Kidney tubule cell (primary cell): Measurements from ENCODE around the gene BDKRB2.

Experiments used
- DNase-seq: peaks from one replicate; pipeline ENCODE4 v3.0.0-alpha.2; 2018; ENCODE audit warnings: low spot score

Gene BDKRB2

DNA sequence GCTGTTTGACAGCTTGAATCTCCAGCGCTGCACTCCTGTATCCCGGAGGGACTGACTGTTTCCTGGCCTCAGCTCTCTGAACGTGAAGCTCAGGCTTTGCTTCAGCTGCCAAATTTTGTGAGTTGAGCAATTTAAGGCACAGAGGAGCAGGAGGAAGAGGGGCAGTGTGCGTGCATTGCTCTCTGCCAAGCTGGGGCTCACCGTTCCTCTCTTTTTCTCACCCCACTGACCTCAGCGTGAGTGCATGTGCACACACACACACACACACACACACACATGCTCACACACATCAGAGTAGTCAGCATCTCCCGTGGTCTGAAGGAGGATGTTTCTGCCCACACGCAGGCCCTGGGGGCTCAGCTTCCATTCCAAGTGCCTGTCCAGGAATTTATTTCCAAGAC is 27.8 kb upstream of the BDKRB2 start:
- no peak for DNase-seq

DNA sequence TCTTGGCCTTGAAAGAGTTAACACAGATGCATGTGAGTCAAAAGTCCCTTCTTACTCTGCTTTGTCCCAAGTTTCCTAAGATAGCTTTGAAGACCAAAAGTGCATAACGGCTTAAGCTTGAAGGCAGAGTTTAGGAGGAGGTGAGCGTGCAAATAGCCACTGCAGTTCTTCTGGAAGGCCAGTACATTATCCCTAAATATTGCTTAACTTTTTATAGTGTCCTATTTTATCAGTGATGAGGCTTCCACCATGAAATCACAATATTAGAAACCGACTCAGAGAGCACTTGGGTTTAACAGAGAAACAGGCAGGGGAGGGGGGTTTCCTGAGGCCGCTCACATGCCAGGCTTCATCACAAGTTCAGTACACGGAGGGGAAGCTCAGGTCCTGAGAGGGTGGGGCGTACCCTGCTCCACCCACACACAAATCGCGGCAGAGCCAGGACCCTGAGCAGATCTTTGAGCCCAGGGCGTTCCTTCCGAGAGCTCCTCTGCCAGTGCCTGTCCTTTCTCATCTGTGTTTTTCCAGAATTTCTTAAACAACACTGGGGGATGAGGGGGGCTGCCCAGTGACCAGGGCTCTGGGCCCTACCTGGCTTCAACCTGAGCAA is 26.8 kb upstream of the BDKRB2 start:
- DNase-seq: no peak

DNA sequence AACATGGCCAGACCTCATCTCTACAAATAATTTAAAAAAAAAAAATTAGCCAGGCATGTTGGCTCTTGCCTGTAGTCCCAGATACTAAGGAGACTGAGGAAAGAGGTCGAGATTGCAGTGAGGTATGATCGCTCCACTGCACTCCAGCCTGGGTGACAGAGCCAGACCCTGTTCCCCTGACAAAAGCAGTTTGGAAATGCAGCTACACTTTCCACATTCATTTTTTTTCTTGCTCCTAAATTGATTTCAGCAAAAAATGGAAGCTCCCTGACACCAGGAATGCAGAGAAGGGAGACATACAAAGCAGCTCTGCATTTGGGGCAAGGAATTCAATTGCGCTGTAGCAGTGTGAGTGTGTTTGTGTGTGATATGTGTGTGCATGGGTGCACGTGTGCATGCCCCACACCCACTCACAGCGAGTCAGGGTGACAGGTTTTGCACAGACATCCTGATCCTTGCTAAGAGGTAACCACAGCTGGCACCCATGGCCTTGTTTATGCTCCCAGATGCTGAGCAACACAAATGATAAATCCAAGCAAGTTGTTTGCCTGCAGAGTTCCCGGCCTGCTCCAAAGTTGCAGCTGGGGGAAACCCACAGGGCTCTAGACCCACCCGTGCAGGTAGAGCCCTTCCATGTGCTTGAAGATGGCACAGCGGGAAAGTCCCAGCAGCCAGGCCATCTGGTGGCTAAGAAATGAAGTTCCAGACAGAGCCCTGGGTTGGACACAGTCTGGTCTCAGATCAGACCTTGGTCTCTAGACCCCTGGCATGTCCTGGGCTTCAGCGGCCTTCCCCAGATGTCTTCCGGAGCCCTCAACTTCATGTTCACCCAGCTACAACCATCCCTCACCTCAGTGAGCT is 25.9 kb upstream of the BDKRB2 start:
- DNase-seq: no peak

DNA sequence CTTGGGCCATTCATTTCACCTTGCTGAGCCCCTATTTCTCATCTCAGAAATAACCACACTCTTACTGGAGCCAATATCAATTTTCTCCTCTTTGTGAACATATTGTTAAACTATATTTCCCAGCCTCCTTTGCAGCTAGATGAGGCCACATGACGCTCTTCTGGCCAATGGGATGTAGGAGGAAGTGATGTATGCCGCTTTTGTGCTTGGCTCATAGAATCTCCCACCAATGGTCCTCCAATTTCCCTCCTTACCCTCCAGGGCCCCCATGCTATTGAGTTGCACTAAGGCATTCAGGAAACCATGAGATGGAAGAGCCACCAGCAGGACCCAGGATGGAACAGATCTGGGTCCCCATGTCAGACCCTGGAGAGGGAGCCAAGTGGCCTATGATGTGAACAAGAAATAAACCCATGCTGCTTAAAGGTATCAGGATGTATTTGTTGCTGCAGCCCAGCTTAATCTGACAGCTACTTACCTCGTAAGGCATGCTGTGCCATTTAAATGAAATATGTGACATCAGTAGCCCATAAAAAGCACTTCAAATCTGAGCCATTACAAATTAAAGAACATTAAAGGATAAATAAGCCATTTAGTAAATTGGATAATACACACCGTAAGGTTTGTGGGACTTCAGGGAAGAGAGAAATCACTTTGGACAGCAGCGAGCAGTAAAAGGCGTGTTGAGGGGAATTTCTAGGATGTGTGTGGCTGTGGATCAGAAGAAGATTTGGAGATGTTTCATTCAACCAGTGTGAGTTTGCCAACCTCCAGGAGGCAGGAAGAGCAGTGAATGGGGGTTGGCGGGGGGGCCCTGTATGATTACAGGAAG is 24.4 kb upstream of the BDKRB2 start:
- no peak for DNase-seq

DNA sequence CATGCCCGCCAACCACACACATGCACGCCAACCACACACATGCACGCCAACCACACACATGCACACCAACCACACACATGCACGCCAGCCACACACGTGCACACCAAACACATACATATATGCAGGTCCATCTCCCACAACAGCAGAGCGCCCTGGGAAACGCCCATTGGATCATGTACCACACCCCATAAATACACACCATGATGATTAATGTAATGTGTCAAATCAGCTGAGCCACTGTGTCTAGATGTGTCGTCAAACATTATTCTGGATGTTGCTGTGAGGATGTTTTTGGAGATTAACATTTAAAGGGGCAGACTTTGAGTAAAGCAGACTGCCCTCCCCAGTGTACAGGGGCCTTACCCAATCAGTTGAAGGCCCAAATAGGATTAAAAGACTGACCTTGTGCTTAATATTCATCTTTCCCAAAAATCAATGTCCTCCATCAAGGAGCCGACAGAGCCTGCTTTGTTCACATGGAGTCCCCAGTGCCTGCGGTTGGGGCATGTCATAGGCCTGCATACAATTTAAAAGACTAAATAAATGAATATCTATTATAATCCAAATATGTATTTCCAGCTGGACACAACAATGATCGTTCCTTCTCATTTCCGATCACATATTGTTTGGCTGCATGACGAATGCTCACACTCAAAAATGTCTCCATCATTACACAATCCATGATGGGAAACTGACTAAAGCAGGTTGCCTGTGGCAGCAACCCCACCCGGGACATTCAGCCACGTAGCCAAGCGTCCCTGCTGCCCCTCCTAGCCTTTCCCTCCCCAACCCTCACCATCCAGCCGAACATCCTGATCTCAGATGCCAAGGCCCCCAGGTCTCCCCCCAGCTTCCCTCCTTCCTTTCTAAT is 23.2 kb upstream of the BDKRB2 start:
- DNase-seq: no peak

DNA sequence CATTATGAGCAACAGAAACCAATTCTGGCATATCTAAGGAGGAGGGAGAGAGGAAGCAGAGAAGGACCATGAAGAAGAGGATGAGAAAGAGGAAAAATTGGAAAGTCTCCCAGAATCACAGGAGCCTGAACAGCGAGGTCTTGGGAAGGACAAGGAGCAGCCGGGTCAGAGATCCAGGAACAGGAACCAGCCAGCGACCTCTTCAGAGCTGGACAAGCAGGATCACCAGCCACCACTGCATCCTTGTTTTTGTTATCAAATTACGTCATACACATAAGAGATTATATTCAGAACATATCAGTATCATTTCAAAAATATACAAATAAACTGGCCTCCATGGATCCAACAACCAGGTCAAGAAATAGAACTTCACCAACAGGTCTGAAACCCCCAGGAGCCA is 22.1 kb upstream of the BDKRB2 start:
- DNase-seq: no peak

DNA sequence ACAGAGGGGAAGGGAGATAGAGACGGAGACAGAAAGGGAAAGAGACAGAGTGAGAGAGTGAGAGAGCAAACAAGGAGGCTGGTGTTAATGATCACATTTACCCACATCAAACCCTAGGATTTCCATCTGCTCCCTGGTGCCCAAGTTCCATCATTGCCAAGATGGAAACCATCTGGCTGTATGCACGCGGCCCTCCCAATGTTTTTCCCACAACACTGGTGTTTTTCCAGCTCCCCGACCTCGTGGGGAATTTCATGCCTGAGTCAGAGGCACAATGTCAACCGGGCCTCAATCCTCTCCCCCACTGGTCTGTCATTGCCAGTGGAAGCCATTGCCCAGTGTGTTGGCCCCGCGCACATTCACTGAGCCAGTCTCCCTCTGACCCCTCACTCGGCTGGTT is 19.9 kb upstream of the BDKRB2 start:
- no peak for DNase-seq

DNA sequence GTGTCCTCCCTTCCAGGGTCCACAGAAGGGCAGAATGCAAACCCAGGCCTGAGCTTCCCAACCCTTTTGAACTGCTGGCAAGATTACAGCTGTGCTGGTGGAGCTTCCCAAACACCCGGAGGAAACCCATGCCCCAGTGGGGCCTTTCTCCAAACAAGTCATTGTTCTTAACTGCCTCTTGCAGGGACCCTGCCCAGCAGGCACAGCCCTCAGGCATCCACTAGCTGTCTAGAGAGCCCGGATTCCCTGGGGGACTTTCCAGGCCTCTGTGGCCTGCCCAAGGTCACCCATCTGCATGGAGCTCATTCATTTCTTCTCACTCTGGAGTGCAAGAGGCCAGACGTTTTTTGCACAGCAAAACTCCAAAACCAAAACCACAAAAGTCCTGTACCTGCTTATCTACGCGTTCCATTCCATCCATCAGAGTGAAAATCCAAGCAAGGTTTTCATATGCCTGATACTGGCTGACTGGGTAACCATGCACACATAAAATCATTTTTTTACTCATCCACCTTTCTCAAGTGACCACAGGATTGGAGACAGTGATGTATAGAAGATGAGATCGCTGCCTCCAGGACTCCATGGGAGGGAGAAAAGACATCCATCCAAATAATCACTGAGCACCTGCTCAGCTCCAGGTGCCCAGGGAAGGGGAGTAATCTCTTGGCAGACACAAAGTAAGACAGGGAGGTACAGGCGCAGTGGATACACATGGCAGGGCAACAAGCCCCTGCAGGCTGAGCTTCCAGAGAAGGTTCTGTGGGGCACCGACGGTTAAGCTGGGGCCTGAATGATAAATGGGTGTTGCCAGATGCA is 17.2 kb upstream of the BDKRB2 start:
- DNase-seq: no peak

DNA sequence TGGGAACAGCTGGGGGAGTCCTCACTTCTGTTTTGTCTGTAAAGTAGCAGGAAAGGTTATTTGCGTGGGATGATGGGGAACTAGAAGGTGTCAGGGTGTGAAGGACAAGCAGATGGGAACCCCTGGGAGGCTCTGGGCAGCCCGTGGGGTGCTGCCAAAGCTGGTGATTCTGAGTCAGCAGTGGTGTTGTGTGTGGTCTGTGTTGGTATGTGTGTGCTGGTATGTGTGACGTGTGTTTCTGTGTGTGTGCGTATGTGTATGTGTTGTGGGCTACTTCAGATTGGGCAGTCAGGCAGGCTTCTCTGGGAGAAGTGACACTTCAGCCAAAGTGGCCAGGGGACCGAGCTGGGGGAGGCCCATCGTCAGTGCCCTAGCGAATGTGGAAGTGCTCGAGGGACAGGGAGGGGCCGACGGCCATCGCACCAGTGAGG is 15.3 kb upstream of the BDKRB2 start:
- DNase-seq: peak; percentile 13

DNA sequence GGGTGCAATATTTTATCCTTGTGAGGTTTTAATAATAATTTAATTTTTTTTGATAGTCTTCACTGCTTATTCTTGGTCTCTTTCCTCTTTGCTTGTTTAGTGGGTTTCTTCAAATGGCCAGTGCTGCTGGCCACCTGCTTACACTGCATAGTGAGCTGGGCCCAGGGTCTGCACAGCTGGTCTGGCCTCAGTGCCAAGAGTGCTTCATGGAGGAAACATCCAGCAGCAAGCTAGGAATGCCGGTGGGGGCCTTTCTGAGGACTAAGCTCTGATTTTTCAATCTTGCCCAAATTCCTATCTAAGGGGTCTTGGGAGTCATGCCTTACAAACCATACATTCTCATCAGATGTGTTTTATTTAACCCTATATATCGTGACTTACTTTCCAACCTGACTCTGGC is 13.3 kb upstream of the BDKRB2 start:
- DNase-seq: no peak

DNA sequence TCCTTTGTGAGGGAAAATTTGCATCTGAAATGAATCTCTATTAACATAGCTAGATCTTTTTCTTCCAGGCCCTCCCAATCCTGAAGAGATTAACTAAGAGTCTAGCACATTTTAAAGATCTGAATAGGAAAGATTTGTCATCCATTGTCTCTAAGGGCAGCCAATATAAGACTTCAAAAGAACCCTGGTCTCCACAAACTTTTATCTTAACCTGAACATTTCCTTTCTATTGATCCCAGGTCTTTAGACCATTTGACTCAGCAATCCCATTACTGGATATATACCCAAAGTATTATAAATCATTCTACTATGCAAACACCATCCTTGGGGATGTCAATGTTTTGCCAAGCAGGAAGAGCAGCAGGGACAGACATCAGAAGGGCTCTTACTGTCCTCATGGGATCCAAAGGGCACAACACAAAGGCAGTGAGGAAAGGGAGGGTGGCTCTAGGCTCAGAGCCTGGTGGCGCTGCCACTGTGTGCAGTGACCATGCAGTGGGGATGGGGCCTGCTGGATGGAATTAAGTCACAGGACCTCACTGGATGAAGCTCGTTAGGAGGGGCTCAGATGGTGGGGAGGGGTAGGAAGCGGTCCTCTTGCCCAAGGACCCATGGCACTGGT is 12.7 kb upstream of the BDKRB2 start:
- no peak for DNase-seq

DNA sequence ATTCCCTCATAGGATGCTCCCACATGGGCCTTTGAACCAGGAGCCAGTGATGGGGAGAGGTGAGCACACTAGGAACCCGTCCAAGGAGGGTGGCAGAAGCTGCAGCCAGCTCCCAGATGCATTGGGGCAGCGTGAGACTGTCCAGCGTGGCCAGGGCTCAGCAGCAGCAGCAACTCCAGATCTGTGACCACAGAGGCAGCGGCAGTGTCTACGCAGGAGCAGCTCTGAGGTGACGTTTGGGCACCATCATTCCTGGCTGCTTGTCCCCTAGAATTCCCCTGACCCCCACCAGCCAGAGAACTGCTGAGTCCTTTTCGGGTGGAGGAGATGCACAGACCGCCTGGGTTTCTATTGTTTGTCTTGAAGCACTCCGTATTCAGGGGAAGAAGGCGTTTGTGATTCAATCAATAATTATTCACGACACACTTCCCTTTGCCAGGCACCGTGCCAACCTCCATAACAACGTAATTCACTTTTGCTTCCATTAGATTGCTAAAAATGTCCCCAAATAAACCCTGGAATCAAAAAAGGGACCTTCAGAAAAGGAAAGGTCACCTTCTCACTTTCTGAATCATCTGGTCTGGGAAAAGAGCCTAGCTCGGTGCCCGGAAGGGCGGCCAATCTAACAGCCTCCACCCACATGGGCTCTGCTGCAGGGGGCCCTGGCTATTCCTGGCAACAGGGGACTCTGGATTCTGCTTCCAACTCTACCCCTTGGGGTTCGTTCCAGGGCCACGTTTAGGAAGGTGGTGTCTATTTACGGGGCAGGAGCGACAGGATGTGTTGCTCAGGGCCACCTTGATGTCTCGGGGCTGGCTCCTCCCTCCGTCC is 11.4 kb upstream of the BDKRB2 start:
- no peak for DNase-seq

DNA sequence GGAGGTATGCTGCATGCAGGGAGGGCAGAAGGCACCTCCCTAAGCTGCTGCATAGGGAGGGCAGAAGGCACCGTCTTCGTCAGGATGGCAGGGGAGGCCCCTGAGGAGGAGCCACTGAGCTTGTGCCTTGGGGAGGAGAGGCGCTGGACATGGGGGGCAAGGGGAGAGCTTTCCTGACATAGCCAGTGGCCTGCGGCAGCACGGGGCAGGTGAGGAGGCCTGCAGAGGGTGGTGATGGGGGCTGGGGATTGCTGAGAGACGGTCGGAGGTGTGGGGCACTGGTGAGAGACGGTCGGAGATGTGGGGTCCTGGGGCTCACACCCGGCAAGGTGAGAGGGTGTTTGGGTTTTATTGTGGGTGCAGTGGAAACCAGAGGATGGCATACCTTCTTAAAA is 10.4 kb upstream of the BDKRB2 start:
- DNase-seq: no peak

DNA sequence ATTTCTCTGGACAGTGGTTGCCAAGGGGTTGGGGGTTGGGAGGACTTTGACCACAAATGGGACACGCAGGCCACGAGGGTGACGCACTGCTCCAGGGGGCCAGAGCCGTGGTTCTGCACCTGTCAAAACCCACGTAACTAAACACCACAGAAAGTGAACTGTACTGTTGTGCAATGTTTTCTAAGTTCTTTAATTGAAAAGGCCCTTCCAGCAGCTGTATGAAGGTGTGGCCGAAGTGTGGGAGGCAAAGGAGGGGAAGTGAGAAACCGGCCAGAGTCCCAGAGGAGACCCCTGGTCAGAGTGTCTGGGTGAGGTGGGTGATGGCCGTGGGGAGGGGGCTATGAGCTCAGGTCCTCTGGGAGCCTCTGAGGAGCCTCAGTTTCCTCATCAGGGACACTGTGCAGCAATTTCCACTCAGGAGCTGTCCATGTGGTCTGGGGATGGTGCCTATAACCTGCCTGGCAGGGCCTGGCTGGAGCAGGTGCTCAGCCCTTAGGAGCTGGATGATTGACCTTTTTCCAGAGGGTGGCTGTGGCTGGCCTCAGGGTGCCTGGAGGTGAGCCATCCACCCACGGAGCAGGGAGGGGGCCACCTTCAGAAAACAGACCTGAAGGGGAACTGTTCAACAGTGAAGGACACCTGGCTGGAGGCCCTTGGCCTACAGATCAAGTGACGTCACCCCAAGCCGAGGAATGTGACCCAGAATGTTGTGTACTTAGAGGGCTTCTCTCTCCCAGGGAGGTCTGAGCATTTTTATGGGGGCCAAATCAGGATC is 9.8 kb upstream of the BDKRB2 start:
- DNase-seq: peak; percentile 37

DNA sequence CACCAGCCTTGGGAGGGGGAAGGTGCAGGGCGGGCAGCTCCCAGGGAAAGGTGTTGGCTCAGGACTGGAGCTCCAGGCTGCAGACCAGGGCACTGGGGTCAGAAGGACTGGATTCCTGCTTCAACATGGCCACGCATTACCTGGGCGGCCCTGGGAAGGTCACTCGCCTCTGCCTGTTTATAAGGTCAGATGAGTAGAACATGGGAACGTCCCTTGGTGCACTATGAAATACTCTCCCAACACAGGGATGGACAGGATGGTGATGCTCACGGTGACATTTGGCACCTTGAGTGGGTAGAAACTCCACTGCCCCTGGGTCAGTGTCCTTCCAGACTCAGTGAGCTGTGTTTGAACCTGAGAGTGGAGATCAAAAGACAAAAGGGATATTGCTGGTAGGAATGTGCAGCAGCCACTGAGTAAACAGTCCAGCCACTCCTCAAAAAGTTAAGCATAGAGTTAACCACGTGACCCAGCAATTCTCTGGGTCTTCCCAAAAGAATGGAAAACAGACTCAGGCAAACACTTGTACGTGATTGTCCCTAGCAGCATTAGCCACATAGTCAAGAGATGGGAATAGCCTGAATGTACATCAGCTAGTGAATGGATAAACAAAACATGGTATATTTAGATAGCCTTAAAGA is 9.1 kb upstream of the BDKRB2 start:
- peak; percentile 14 for DNase-seq

DNA sequence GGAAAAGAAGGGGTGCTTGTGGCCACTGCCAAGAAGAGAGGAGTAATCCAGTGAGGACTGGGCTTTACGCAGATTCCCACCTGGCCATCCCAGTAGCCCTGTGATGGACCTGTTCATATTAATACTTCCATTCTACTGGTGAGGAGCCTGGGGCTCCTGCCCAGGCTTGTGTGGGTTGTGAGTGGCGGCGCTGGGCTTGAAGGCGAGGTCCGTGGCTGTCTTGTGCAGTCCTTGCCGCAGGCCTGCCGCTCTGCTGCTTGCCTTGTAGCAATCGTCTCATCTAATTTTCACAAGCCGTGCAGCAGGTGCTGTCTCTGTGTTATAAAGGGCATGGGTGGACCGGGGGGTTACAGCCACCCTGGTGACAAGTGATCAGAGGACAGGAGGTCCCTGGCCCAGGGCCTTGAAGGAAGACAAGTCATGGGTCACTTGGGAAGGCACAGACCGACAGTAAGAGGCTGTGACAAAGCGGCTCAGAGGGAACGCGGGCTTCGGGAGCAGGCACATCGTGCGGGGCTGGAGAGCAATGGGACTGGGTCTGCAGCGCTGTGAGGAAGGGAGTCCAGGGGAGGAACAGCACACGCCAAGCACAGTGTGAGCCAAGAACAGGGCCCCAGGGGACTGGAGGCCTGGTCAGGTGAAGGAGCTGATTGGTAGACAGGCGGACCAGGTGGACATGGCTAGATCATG is 7.3 kb upstream of the BDKRB2 start:
- DNase-seq: no peak

DNA sequence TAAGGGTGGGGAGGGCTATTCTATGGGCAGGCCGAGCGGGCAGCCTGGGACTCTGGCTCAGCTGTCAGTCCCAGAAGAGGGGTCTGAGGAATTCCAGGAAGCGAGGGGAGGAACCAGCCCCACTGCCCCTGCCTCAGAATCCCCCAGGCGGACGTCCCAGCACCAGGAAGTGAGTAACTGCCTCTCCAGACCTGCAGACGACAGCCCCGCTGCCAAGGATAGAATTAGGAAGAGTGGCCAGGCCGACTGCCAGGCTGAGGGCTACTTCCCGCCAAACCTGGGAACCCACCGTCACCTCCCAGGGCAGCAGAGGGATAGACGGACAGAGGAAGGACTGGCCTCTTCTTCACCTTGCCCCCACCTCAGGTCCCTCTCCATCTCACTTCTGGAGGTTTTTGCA is 6.7 kb upstream of the BDKRB2 start:
- DNase-seq: no peak
